HG03159 (cell line): ENCODE measurements around the gene NPIPA8.
"Not testable (repeated sequence)": the region's sequence is repeated elsewhere in the genome, so short reads cannot be mapped to it uniquely, and the experiment has no call there.

Source experiments
- ATAC-seq: cut with Tn5 transposase; IDR thresholded peaks from one replicate; pipeline ENCODE4 v1.9.1; 2021; ENCODE audit warnings: mild to moderate bottlenecking, moderate library complexity; ENCODE audit not compliant: unreplicated experiment

NPIPA8 gene

DNA sequence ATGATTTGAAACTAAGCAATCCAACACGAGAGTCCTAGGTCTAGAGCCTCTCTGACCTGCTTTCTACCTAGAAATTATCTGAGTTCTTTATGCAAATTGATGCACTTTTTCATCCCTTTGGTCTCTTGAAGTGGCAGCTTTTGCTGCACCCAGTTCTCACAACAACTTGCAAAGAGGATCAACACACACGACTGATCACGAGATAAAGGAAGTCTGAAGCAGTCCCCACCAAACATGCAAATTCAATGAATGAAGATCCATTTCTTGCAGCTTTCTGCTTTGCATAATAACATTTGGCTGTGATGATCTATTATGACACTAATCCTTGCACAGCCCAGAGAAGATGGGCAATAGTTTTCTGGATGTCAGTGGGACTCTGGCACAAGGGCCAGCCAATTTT lies 56.2 kb downstream of the NPIPA8 start:
- ATAC-seq = not testable (repeated sequence)

DNA sequence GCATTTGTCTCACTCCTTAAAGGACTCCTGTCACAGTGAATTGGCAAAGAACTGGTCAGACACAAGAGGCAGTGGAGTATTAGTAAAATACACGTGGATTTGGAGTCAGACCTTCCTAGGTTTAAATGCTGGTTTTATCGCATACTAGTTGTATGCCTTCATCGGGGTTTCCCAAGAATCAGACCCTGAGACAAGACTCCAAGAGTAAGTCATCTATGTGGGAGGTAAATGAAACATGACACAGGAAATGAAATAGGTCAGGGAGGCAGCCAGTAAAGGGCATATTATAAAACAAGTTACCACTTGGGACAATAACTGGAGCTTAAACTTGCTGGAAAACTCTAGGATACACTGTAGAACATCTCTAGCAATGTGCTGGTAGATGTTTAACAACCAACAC lies 59.8 kb downstream of the NPIPA8 start:
- not testable (repeated sequence) for ATAC-seq

DNA sequence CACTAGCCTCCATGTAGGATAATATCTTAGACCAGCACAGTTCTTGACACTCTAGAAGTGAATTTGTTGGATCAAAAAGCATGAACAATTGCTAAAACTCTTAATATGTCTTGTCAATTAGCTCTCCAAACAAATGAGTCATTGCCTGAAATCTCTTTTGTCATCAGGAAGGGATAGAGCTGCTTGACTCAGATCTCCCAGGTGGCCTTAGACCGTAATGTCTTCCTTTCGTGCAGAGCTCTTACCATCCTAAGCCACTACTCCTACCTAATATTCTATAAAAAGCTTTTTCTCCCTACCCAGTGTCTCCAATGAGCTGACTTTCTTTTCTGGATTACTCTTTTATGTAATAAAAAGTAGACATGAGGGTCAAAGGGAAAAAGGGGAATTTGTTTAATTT lies 66.4 kb downstream of the NPIPA8 start:
- not testable (repeated sequence) for ATAC-seq
